RWPE1 (cell line): ENCODE measurements around the gene GALNT2.

Source experiments
- CTCF ChIA-PET: fragments of 350-600 bp; sonication (Branson Sonifier 250); formaldehyde crosslinking; extraction: SDS; loops from one replicate; lab custom pipeline; 2021; lab: Yijun Ruan, JAX
- POLR2A ChIA-PET: fragments of 400-600 bp; formaldehyde crosslinking; extraction: SDS; loops from one replicate; lab custom pipeline; 2020; ENCODE audit warnings: antibody characterized with exemption; ENCODE audit not compliant: low non-redundant PET; lab: Yijun Ruan, JAX
- DNase-seq: peaks from one replicate; pipeline ENCODE4 v3.0.0; 2012; ENCODE audit warnings: low spot score
- H3K27ac ChIP-seq: fragments of 450-650 bp; 2 replicates; pipeline ENCODE4 v1.5.1; 2017
- CTCF ChIP-seq: fragments of 450-650 bp; conservative IDR thresholded peaks from 2 replicates; pipeline ENCODE4 v1.5.1; 2017; ENCODE audit warnings: low read depth, mild to moderate bottlenecking

GALNT2 gene

DNA sequence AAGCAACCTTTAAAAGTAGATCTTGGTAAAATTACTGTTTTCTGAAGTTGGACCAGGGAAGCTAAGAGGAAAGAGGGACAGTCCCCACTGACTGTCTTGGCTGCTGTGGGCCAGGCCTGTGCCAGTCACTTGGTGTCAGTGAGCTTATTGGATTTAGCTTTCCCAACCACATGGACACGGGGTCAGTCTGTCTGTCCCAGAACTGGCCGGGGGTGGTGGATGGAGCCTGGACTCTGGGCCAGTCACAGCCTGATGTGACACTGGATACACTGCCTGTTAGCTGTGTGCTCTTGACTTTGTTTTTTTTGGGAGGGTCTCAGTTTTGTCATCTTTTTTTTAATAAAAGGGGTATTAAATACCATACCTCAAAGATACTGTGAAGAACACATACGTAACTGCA lies 96.7 kb downstream of the GALNT2 start:
- no peak for TF ChIP-seq CTCF
- CTCF ChIA-PET = interaction anchor here (0.7 kb wide), 1 partner anchor 22 kb away, joined by 3 read pairs; no protein-coding TSS in a partner anchor
- no peak overlapping the region for H3K27ac ChIP-seq
- DNase-seq = no peak
- POLR2A ChIA-PET = no interaction called here

DNA sequence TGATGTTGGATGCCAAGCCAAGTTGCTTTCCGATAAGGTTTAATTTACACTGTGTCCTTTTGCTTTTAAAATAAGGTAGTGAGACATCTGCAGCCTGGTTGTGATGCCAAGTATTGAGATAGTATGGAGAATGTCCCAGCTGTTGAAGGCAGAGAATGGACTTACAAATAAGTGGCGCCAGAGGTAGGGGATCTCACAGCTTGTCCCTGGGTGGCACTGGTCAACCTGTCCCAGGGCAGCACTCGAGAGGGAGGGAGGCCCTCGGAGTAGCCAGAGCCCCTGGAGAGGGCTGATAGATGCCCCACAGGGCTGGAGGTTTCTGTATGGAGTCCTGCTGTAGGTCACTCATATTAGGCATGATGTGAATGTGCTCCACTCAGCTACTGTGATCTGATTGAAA lies 98.5 kb downstream of the GALNT2 start:
- DNase-seq = no peak
- POLR2A ChIA-PET = no interaction called here
- CTCF ChIA-PET = interaction anchor here (0.6 kb wide), 1 partner anchor 162 kb away, joined by 8 read pairs; no protein-coding TSS in a partner anchor
- H3K27ac ChIP-seq = no peak overlapping the region
- TF ChIP-seq CTCF = no peak

GRCh38 chr1:230166366-230167132 lies 99.5 kb downstream of the GALNT2 start:
- POLR2A ChIA-PET = no interaction called here
- no peak for TF ChIP-seq CTCF
- no peak overlapping the region for H3K27ac ChIP-seq
- CTCF ChIA-PET = interaction anchor here (0.6 to 0.7 kb wide), 4 partner anchors 11 to 272 kb away, joined by 3 to 4 read pairs (median 4); no protein-coding TSS in a partner anchor
- DNase-seq = no peak

GRCh38 chr1:230167419-230167852 lies 100.4 kb downstream of the GALNT2 start:
- DNase-seq = peak; percentile 55
- H3K27ac ChIP-seq = no peak overlapping the region
- TF ChIP-seq CTCF = peak; percentile 29; the same call in 1 of the 2 replicates
- POLR2A ChIA-PET = no interaction called here
- CTCF ChIA-PET = interaction anchor here (0.6 to 0.7 kb wide), 2 partner anchors 84 to 273 kb away, joined by 3 read pairs; no protein-coding TSS in a partner anchor

DNA sequence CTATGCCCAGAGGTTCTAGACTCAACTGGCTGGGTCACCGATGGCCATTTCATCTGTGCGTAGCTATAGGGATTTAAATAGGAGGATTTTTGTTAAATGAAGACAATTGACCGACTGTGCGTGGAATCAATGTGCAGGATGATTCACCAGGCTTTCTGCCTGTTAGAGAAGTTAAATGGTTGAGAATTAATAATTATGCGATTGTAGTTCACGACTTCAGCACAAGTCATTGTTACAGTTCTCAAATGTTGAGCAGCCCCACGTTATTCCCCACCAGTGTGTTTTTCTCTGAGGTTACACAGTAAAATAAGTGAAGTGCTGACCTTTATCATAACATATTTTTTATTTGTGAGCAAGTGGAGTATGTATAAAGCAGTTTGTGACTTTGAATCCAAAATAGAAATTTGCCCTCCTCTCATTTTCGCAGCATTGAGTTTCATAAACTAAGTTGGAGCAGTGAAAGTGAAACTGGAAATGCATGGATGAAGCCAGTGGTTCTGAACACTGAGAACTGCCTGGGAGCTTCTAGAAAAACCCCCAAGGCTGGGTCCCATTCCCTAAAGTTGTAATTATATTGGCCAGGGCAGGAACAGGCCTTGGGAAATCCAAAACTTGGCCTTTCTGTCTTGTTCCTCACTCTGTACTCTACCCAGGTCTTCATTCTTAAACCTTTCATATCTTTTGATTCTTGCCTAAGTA lies 102.6 kb downstream of the GALNT2 start:
- DNase-seq = no peak
- ChIA-PET POLR2A (no interaction called here), CTCF (no interaction called here)
- no peak overlapping the region for H3K27ac ChIP-seq
- no peak for TF ChIP-seq CTCF

DNA sequence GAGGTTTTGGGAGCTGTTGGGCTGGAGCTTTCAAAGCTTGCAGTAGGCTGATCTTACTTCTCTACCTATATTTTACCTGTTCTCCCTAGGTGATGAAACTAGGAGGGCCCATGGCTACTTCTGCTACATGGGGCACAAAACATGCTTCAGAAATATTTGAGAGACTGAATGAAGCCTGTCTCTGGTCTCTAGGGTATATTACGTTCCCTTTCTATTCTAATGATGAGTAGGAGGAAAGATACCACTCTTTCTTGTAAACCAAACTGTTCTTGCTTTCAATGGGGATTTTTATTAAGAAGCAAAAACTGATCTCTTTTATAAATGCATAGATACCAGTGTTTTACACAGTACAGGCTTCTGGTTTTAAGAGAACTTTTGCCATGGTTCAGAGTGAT lies 103.1 kb downstream of the GALNT2 start:
- ChIA-PET CTCF (no interaction called here), POLR2A (no interaction called here)
- H3K27ac ChIP-seq = no peak overlapping the region
- TF ChIP-seq CTCF = no peak
- DNase-seq = no peak
